ENCODE results near the gene LMAN2.

LMAN2 gene

GRCh38 chr5:177351392-177352329, at the start of gene LMAN2:
Gene LMAN2 (minus strand): TSS chr5:177351668. CDS start chr5:177351647, 21 bp downstream.
- peak; percentile 89 for DNase-seq (ENCODE audit: low read depth, low spot score)

- DNase-seq (ENCODE audit: low read depth, low spot score): no peak
Observed at GRCh38 chr5:177399997-177400868, 48.8 kb upstream of the LMAN2 start, which contains the start of gene PFN3. Gene PFN3 (minus strand): TSS chr5:177400661. CDS start chr5:177400576, 85 bp downstream.

- no peak for DNase-seq (ENCODE audit: low read depth, low spot score)
Observed at GRCh38 chr5:177397875-177398390, 46.5 kb upstream of the LMAN2 start.

- DNase-seq (ENCODE audit: low read depth, low spot score): no peak
Observed at GRCh38 chr5:177396807-177397206, 45.3 kb upstream of the LMAN2 start.

- no peak for DNase-seq (ENCODE audit: low read depth, low spot score)
Observed at GRCh38 chr5:177396078-177396477, 44.6 kb upstream of the LMAN2 start.

- DNase-seq (ENCODE audit: low read depth, low spot score): no peak
Observed at GRCh38 chr5:177393990-177394389, 42.5 kb upstream of the LMAN2 start.

GRCh38 chr5:177393206-177393765, 41.8 kb upstream of the LMAN2 start:
- DNase-seq (ENCODE audit: low read depth, low spot score): no peak

GRCh38 chr5:177392765-177393164, 41.3 kb upstream of the LMAN2 start:
- no peak for DNase-seq (ENCODE audit: low read depth, low spot score)

- DNase-seq (ENCODE audit: low read depth, low spot score): peak; percentile 62
Observed at GRCh38 chr5:177390363-177391300, 39.2 kb upstream of the LMAN2 start.

- DNase-seq (ENCODE audit: low read depth, low spot score): peak; percentile 64
Observed at GRCh38 chr5:177389241-177390169, 38.0 kb upstream of the LMAN2 start.

GRCh38 chr5:177388521-177389052, 37.1 kb upstream of the LMAN2 start:
- DNase-seq (ENCODE audit: low read depth, low spot score): no peak

GRCh38 chr5:177387405-177387804, 35.9 kb upstream of the LMAN2 start:
- no peak for DNase-seq (ENCODE audit: low read depth, low spot score)

GRCh38 chr5:177386542-177386941, 35.1 kb upstream of the LMAN2 start:
- no peak for DNase-seq (ENCODE audit: low read depth, low spot score)

- no peak for DNase-seq (ENCODE audit: low read depth, low spot score)
Observed at GRCh38 chr5:177385720-177386119, 34.3 kb upstream of the LMAN2 start.

- DNase-seq (ENCODE audit: low read depth, low spot score): no peak
Observed at GRCh38 chr5:177384134-177384533, 32.7 kb upstream of the LMAN2 start, which contains the start of gene SLC34A1. Gene SLC34A1 (plus strand): TSS chr5:177384434. CDS start chr5:177385742, 1,308 bp downstream.

- DNase-seq (ENCODE audit: low read depth, low spot score): no peak
Observed at GRCh38 chr5:177383181-177383580, 31.7 kb upstream of the LMAN2 start.

- DNase-seq (ENCODE audit: low read depth, low spot score): no peak
Observed at GRCh38 chr5:177382423-177383029, 31.1 kb upstream of the LMAN2 start.

- DNase-seq (ENCODE audit: low read depth, low spot score): no peak
Observed at GRCh38 chr5:177380805-177381126, 29.3 kb upstream of the LMAN2 start.
